Heart left ventricle (tissue), 16 donors: Measurements from ENCODE around the gene GGA2. TPM values are rescaled to one million over a fixed set of nuclear protein-coding genes. Genes with fewer than 3 reads are reported as not detected.

ENCODE experiments used
- ATAC-seq, 4 donors: fragments of 200-7000 bp; cut with Tn5 transposase; one replicate each; pipeline ENCODE4 v1.9.1; 2020 to 2022; ENCODE audit warnings: moderate library complexity in 4 of 4, mild to moderate bottlenecking in 3 of 4, moderate number of reproducible peaks in 1 of 4
- DNase-seq, 5 donors: peaks; one replicate each; pipeline ENCODE4 v3.0.0-alpha.2; 2020
- H3K27ac ChIP-seq, 12 donors: fragments of 200-600 bp; sonication (generic) in 4 of 12; one replicate each; pipeline versions ENCODE4 v1.5.0 to v1.8.0; 2016 to 2022; ENCODE audit warnings: mild to moderate bottlenecking in 2 of 12
- H3K27me3 ChIP-seq, 9 donors: fragments of 200-600 bp; sonication (generic) in 2 of 9; one replicate each; pipeline versions ENCODE4 v1.5.1 to v1.8.0; 2016 to 2022; ENCODE audit warnings: mild to moderate bottlenecking in 3 of 9
- H3K36me3 ChIP-seq, 9 donors: fragments of 200-600 bp; sonication (generic) in 2 of 9; one replicate each; pipeline versions ENCODE4 v1.5.0 to v1.8.0; 2018 to 2022; ENCODE audit warnings: mild to moderate bottlenecking in 2 of 9
- H3K4me1 ChIP-seq, 12 donors: fragments of 200-600 bp; sonication (generic) in 4 of 12; one replicate each; pipeline versions ENCODE4 v1.5.0 to v1.8.0; 2016 to 2022; ENCODE audit warnings: mild to moderate bottlenecking in 3 of 12
- H3K4me3 ChIP-seq, 12 donors: fragments of 200-600 bp; sonication (generic) in 4 of 12; one replicate each; pipeline versions ENCODE4 v1.5.0 to v1.8.0; 2017 to 2022; ENCODE audit warnings: mild to moderate bottlenecking in 9 of 12, moderate library complexity in 4 of 12
- H3K9me3 ChIP-seq, 12 donors: fragments of 200-600 bp; sonication (generic) in 4 of 12; one replicate each; pipeline versions ENCODE4 v1.5.0 to v1.8.0; 2016 to 2022; ENCODE audit warnings: mild to moderate bottlenecking in 1 of 12
- POLR2A ChIP-seq, 2 donors: fragments of 450-650 bp; IDR thresholded peaks; one replicate each; pipeline ENCODE4 v1.6.1; 2017; ENCODE audit warnings: antibody characterized with exemption in 2 of 2, mild to moderate bottlenecking in 2 of 2, moderate library complexity in 2 of 2
- WGBS, 4 donors: extraction: QIAGEN DNeasy Blood & Tissue Kit in 2 of 4; methylation state at CpG; one replicate each; pipeline versions ENCODE4 v1.1.5 to v1.1.7; 2013 to 2018; 5-methylcytosine and 5-hydroxymethylcytosine counted together
- intact Hi-C, 10 donors: fragments of 100-400 bp; cut with DNase I; formaldehyde crosslinking; loops; one replicate each; pipeline versions ENCODE4 v1.11.1 to v1.14.2; 2022
- polyA plus RNA-seq, 2 donors: library from polyadenylated mRNA; stranded (reverse); fragments of 200-250 nt; gene quantifications; one replicate each; pipeline ENCODE4 v1.2.3, GENCODE V29; 2013
- total RNA-seq, 9 donors: library from RNA; depleted of rRNA in 2 of 9; stranded (reverse); fragments of >200 nt in 2 of 9; fragmentation: NEBNext Ultra II Directional in 3 of 9; extraction: Animal tissue kit (Norgen Biotek cat#: 25700) in 3 of 9; gene quantifications; one replicate each; pipeline versions ENCODE4 v1.1.0 to v1.2.4, GENCODE V29; 2016 to 2023
- TF ChIP-seq, protein P1 (sequence below), 12 donors: fragments of 200-600 bp; sonication (generic) in 4 of 12; IDR thresholded peaks; one replicate each; pipeline versions ENCODE4 v1.5.0 to v1.8.0; 2018 to 2022; ENCODE audit warnings: antibody characterized with exemption in 12 of 12, mild to moderate bottlenecking in 5 of 12
- donor health status: ischemic (EF 13 %, LVEDD 7.1; RV severe dilation, severe dysfunction).
- donor health status: healthy with polysubstance abuse.
- donor health status: DM: no; HTN: yes; CAD: no.
- donor health status: DM: no; HTN: no; CAD: no.
- donor health status: ischemic (EF 25% LVEDD 6.9; RV normal size, moderate dysfunction).
- donor health status: ischemic (EF 25% LVEDD 5.7; RV mildly dilated, moderate dysfunction).
- donor health status: healthy.
- donor health status: DM: yes; HTN: yes; CAD: no.
- donor health status: ischemic (EF 35%, LVEDD 5.7; RV mildly dilated, moderate dysfunction).
- donor health status: nonischemic (EF 11% LVEDD 7.7; RV severe dilation, severe dysfunction).
- donor health status: DM: yes; HTN: yes; CAD: no.
- donor health status: PGD.
- donor health status: ischemic (EF 29% LVEDD 5.4; RV normal size, mild dysfunction).
- donor health status: nonischemic (EF 23%, LVEDD 6.1; RV moderate dilation, normal function).

GGA2 gene
- total and polyA plus RNA-seq, 11 donors, result 17.9 to 73.8 (median 46.6) TPM

DNA sequence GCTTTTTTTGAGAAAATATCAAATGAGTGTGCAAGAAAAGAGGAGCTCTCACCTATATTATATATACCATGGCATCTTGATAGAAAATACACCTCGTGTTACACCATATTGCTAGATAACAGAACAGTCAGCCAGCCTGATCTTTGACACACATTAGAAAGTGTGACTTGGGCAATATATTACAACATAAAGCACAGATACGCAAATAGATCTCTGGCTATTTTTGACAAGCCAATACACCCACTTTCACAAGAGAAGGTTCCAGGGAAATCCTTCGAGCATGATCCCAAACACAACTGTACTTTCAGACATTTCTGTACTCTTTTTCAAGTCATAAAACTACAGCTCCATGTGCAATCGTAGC is 9.4 kb downstream of the GGA2 start:
- ATAC-seq, result no peak
- WGBS, 4 donors, result 64 to 78% (median 69%) methylated on average over 4 of the region's 4 CpGs
- H3K27me3 ChIP-seq, result no peaks in the 10 kb centered on the region
- H3K4me3 ChIP-seq, result no peak overlapping the region
- peaks cover 0 to 16% (median 0%) of the 10 kb centered on the region in 9 donors for H3K36me3 ChIP-seq
- intact Hi-C loops, result no loop called here
- no peaks in the 10 kb centered on the region for H3K9me3 ChIP-seq
- TF ChIP-seq POLR2A (IDR thresholded peaks at IDR 0.05), result no peak
- TF ChIP-seq, protein P1, sequence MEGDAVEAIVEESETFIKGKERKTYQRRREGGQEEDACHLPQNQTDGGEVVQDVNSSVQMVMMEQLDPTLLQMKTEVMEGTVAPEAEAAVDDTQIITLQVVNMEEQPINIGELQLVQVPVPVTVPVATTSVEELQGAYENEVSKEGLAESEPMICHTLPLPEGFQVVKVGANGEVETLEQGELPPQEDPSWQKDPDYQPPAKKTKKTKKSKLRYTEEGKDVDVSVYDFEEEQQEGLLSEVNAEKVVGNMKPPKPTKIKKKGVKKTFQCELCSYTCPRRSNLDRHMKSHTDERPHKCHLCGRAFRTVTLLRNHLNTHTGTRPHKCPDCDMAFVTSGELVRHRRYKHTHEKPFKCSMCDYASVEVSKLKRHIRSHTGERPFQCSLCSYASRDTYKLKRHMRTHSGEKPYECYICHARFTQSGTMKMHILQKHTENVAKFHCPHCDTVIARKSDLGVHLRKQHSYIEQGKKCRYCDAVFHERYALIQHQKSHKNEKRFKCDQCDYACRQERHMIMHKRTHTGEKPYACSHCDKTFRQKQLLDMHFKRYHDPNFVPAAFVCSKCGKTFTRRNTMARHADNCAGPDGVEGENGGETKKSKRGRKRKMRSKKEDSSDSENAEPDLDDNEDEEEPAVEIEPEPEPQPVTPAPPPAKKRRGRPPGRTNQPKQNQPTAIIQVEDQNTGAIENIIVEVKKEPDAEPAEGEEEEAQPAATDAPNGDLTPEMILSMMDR (IDR thresholded peaks at IDR 0.05), result no peak
- no peak overlapping the region for H3K27ac ChIP-seq
- no peak for DNase-seq
- H3K4me1 ChIP-seq, result peaks cover 4 to 94% (median 41%) of the 10 kb centered on the region in 12 donors

DNA sequence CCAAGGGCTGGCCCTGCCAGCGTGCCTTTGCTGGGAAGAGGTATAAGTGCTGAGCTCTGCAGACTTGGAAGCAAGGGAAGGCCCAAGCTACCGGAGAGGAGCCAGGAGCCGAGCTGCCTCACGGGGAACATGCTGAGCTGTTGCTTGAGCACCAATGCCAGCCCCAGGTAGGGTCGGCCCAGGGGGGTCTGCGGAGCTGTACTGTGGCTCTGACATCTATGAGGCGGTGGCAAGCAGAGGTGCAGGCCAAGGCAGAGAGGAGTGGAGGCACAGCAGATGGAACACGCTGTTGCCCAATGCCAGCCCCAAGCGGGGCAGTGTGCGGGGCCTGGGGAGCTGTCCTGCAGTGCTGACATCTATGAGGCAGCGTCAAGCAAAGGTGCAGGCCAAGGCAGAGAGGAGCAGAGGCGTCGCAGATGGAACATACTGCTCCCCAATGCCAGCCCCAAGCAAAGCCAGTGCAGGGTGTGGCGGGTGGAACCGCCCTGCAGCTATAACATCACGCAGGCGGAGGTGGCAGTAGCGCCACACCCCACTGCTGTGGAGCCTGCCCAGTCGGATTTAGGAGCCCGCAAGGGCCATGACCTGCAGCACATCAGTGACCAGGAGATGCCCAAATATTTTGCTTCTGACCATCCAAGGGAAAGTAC is 10.0 kb downstream of the GGA2 start:
- H3K9me3 ChIP-seq, result no peaks in the 10 kb centered on the region
- no peaks in the 10 kb centered on the region for H3K27me3 ChIP-seq
- DNase-seq, result no peak
- ATAC-seq, result no peak
- peaks cover 0 to 21% (median 5%) of the 10 kb centered on the region in 9 donors for H3K36me3 ChIP-seq
- no peak overlapping the region for H3K4me3 ChIP-seq
- peaks cover 4 to 89% (median 39%) of the 10 kb centered on the region in 12 donors for H3K4me1 ChIP-seq
- H3K27ac ChIP-seq, result no peak overlapping the region
- TF ChIP-seq POLR2A (IDR thresholded peaks at IDR 0.05), result no peak
- TF ChIP-seq, protein P1 (IDR thresholded peaks at IDR 0.05), result no peak
- 94 to 96% (median 95%) methylated on average over 19 to 20 of the region's 20 CpGs for WGBS, 4 donors
- intact Hi-C loops, result no loop called here

DNA sequence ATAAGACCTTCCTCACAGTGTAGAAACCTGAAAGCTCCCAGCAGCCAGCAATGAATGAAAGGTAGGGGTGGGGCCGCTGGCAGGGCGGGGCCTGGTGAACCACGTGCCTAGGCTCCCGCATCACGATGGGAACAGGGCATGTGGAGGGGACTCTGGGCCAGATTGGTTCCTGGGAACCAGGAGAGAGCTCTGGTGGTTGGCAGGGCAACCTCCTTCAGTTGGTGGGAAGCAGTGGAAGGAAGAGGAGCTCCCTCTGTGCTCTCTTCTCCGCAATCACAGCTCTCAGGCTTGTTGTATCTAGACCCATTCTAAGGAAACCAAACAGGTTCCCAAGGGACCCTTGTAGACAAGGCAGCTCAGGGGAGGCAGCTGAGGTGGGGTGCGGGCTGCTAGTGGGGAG is 10.5 kb downstream of the GGA2 start:
- ATAC-seq (no peak), DNase-seq (no peak)
- Histone ChIP-seq H3K27me3 (no peaks in the 10 kb centered on the region), H3K9me3 (no peaks in the 10 kb centered on the region), H3K4me1 (peaks cover under 1 to 83% (median 34%) of the 10 kb centered on the region in 12 donors), H3K36me3 (peaks cover 0 to 26% (median 10%) of the 10 kb centered on the region in 9 donors), H3K4me3 (no peak overlapping the region), H3K27ac (no peak overlapping the region)
- TF ChIP-seq, protein P1 (IDR thresholded peaks at IDR 0.05), result no peak
- no peak for TF ChIP-seq POLR2A (IDR thresholded peaks at IDR 0.05)
- intact Hi-C loops, result no loop called here
- 82 to 88% (median 85%) methylated on average over 7 of the region's 7 CpGs for WGBS, 4 donors

DNA sequence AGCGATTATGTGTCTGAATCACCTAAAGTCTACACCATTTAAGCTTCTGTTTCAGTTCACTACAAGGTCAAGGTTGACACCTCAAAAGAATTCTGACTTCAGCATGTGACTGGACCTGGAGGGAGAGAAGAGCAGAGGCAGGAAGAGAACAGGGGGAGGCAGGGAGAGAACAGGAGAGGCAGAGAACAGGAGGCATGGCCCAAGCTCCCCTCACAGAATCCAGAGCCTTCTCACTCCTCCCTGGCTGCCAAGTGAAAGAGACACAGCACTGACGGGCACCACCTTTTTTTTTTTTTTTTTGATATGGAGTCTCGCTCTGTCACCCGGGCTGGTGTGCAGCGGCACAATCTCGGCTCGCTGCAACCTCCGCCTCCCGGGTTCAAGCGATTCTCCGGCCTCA is 11.4 kb downstream of the GGA2 start:
- 60 to 83% (median 68%) methylated on average over 11 of the region's 11 CpGs for WGBS, 4 donors
- TF ChIP-seq, protein P1 (IDR thresholded peaks at IDR 0.05), result no peak
- TF ChIP-seq POLR2A (IDR thresholded peaks at IDR 0.05), result no peak
- H3K9me3 ChIP-seq, result no peaks in the 10 kb centered on the region
- ATAC-seq (peak; percentile 54 to 63 (median 61)), DNase-seq (peak in 2 of 5 donors; percentile 31 to 51)
- intact Hi-C loops, result no loop called here
- no peaks in the 10 kb centered on the region for H3K27me3 ChIP-seq
- H3K4me1 ChIP-seq, result peaks cover 0 to 74% (median 24%) of the 10 kb centered on the region in 12 donors
- H3K36me3 ChIP-seq, result peaks cover 0 to 36% (median 20%) of the 10 kb centered on the region in 9 donors
- H3K27ac ChIP-seq, result peak overlapping the region in 6 of 12 donors; percentile 10 to 73 (median 25)
- H3K4me3 ChIP-seq, result no peak overlapping the region
